22Rv1 (cell line): ENCODE measurements around the gene NEB.

ENCODE experiments used
- CTCF ChIP-seq: fragments of 450-650 bp; IDR thresholded peaks from 2 replicates; pipeline ENCODE4 v1.5.1; 2017; ENCODE audit warnings: mild to moderate bottlenecking
- ZFX ChIP-seq: fragments of 450-650 bp; IDR thresholded peaks from 2 replicates; pipeline ENCODE4 v1.6.1; 2017; ENCODE audit warnings: antibody characterized with exemption, borderline replicate concordance

- TF ChIP-seq CTCF (no peak), ZFX (no peak)
Observed at GRCh38 chr2:151718796-151719195, 15.5 kb downstream of the NEB start.
